ENCODE measurements around the gene SRMS. TPM values are rescaled to one million over a fixed set of nuclear protein-coding genes. Genes with fewer than 3 reads are reported as not detected.

SRMS gene
- total and polyA plus RNA-seq, 2 of the 13 experiments (the other 11 are each of a cell fraction or from before 2014, with no cell fraction given) = not detected

DNA sequence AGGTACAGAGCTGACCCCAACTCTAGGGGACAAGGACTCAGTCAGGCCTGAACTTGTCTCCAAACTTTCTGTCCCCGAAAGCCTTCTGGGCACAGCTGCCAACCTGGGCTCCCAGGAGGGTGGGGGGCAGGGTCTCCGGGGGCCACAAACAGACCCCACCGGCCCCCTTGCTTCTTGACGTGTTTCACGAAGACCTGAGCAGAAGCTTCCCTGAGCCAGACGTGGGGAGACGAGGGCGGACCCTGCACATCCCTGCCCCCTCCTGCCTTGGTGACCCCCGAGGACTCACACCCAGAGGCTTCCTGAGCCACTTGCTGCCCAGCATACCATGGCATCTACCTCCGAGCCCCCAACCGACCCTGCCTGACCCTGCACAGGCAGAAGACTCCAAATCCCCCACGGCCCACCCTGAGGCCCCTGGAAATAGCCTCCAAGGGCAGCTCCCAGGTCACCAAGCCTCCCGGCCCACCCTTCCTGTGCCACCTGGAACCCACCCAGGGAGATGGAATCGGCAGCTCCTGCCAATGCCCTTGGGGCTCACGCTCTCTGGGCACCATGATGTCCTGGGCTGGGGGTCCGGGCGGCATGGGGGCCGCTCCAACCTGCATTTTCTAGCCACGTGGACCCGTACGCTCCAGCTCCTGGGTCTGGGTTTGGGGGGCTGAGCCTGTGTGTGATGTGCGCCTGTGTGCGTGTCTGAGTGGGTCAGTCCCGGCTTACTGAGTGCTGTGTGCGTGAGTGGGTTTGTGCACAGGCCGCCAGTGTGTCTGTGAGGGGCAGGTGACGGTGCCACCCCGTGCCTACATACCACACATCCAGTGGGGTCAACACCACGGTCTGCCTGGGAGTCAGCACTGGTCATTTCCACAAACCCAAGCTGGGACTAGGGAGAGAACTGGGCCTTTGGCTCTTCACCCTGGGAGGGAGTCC lies 7.8 kb downstream of the SRMS start:
- Histone ChIP-seq H3K27me3 (ENCODE audit: control insufficient read depth in 1 of 2, insufficient read depth in 2 of 2, low read length in 2 of 2) (peaks cover 41 to 69% of the 10 kb centered on the region in 2 experiments), H3K9ac (ENCODE audit: insufficient read depth, low read depth, low read length) (no peak overlapping the region), H2AFZ (ENCODE audit: low read length) (no peak overlapping the region), H3K79me2 (ENCODE audit: insufficient read depth, low read length) (no peaks in the 10 kb centered on the region), H3K4me1 (ENCODE audit: insufficient read depth, low read length) (peaks cover 51% of the 10 kb centered on the region), H4K20me1 (ENCODE audit: insufficient read depth, low read length) (no peaks in the 10 kb centered on the region), H3K27ac (ENCODE audit: extremely low read length, insufficient read depth, low read length) (no peak overlapping the region), H3K4me2 (ENCODE audit: low read depth, low read length) (peak overlapping the region; percentile 54; the same call in 1 of the 2 replicates), H3K9me3 (ENCODE audit: low read length) (no peaks in the 10 kb centered on the region), H3K36me3 (replicated peaks in 1 of 2; ENCODE audit: control insufficient read depth in 1 of 2, insufficient read depth in 2 of 2, low read length in 2 of 2) (no peaks in the 10 kb centered on the region), H3K4me3 (replicated peaks in 1 of 3; ENCODE audit: insufficient read depth in 1 of 3, low read depth in 2 of 3, low read length in 3 of 3) (peak overlapping the region in 1 of 3 experiments; percentile 15; a peak in 1 of 6 replicates)
- intact Hi-C loops (cut with micrococcal nuclease; ENCODE audit: unreplicated experiment) (loop anchor here (2.0 to 10.0 kb wide), 5 partner anchors 88 to 433 kb away; partner anchors contain the start of genes GMEB2, LIME1, RTEL1 and SLC2A4RG), in situ Hi-C loops (cut with HindIII; ENCODE audit: extremely low pct_ligation_motif_present, low pct_unique_long_range_greater_than_20kb) (loop anchor here (5.0 kb wide), 1 partner anchor 38 kb away; no protein-coding TSS in a partner anchor)
- BruUV-seq (replicated peaks) = no TSS peak
- ChIA-PET POLR2A (interaction anchor here (0.8 to 2.2 kb wide), 3 partner anchors 18 to 325 kb away, joined by 3 to 11 read pairs (median 3); partner anchors contain the start of genes PPDPF, RTEL1 and TPD52L2), CTCF (ENCODE audit: low intra/inter-chr PET ratio, low total read pairs) (interaction anchor here (2.7 kb wide), 1 partner anchor 40 kb away, joined by 29 read pairs; no protein-coding TSS in a partner anchor)
- DNase-seq (ENCODE audit: low spot score) (no peak), ATAC-seq (no peak), FAIRE-seq (no peak)
- WGBS (ENCODE audit: low lambda C conversion rate) = 49% methylated on average over 24 of the region's 29 CpGs
- no peak for TF ChIP-seq ZC3H4 (CRISPR knock-in tag; IDR thresholded peaks at IDR 0.05; ENCODE audit: borderline replicate concordance)
- no peak for TF ChIP-seq ARNT (IDR thresholded peaks at IDR 0.05)
- TF ChIP-seq ELF4 (CRISPR knock-in tag; IDR thresholded peaks at IDR 0.05; ENCODE audit: borderline replicate concordance) = no peak
- no peak for TF ChIP-seq ZNF335 (CRISPR knock-in tag; IDR thresholded peaks at IDR 0.05)
- TF ChIP-seq, protein P1, sequence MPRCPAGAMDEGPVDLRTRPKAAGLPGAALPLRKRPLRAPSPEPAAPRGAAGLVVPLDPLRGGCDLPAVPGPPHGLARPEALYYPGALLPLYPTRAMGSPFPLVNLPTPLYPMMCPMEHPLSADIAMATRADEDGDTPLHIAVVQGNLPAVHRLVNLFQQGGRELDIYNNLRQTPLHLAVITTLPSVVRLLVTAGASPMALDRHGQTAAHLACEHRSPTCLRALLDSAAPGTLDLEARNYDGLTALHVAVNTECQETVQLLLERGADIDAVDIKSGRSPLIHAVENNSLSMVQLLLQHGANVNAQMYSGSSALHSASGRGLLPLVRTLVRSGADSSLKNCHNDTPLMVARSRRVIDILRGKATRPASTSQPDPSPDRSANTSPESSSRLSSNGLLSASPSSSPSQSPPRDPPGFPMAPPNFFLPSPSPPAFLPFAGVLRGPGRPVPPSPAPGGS (CRISPR knock-in tag; IDR thresholded peaks at IDR 0.05) = no peak
- TF ChIP-seq NR2F6 (IDR thresholded peaks at IDR 0.05) = no peak
- TF ChIP-seq NR2F6 (CRISPR knock-in tag; IDR thresholded peaks at IDR 0.05) = no peak
- no peak for TF ChIP-seq NAIF1 (CRISPR knock-in tag; IDR thresholded peaks at IDR 0.05; ENCODE audit: borderline replicate concordance)
- no peak for TF ChIP-seq TBL1XR1 (IDR thresholded peaks at IDR 0.05; ENCODE audit: borderline replicate concordance, low read length, partially characterized antibody)
- no peak for TF ChIP-seq HDAC1 (CRISPR knock-in tag; IDR thresholded peaks at IDR 0.05)
- no peak for TF ChIP-seq SP5 (CRISPR knock-in tag; IDR thresholded peaks at IDR 0.05; ENCODE audit: borderline replicate concordance, low read depth)
- no peak for TF ChIP-seq KLF12 (CRISPR knock-in tag; IDR thresholded peaks at IDR 0.05; ENCODE audit: borderline replicate concordance)
- TF ChIP-seq, protein P2, sequence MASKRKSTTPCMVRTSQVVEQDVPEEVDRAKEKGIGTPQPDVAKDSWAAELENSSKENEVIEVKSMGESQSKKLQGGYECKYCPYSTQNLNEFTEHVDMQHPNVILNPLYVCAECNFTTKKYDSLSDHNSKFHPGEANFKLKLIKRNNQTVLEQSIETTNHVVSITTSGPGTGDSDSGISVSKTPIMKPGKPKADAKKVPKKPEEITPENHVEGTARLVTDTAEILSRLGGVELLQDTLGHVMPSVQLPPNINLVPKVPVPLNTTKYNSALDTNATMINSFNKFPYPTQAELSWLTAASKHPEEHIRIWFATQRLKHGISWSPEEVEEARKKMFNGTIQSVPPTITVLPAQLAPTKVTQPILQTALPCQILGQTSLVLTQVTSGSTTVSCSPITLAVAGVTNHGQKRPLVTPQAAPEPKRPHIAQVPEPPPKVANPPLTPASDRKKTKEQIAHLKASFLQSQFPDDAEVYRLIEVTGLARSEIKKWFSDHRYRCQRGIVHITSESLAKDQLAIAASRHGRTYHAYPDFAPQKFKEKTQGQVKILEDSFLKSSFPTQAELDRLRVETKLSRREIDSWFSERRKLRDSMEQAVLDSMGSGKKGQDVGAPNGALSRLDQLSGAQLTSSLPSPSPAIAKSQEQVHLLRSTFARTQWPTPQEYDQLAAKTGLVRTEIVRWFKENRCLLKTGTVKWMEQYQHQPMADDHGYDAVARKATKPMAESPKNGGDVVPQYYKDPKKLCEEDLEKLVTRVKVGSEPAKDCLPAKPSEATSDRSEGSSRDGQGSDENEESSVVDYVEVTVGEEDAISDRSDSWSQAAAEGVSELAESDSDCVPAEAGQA (IDR thresholded peaks at IDR 0.05; ENCODE audit: low read depth) = no peak
- TF ChIP-seq, protein P2 (CRISPR knock-in tag; IDR thresholded peaks at IDR 0.05; ENCODE audit: borderline replicate concordance) = no peak
- TF ChIP-seq ATF7 (IDR thresholded peaks at IDR 0.05) = no peak
- TF ChIP-seq ATF7 (CRISPR knock-in tag; IDR thresholded peaks at IDR 0.05) = no peak
- TF ChIP-seq NFE2 (CRISPR knock-in tag; IDR thresholded peaks at IDR 0.05) = no peak
- TF ChIP-seq, protein P3, sequence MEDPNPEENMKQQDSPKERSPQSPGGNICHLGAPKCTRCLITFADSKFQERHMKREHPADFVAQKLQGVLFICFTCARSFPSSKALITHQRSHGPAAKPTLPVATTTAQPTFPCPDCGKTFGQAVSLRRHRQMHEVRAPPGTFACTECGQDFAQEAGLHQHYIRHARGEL (CRISPR knock-in tag; IDR thresholded peaks at IDR 0.05) = 0 out of 2 replicates have a peak, but pooled peaks have one; percentile 46
